SIG-M5 treated with dmso at 0.1 percent for 504 hours (cell line): ENCODE data around the gene TMEM86B.
"Not testable (repeated sequence)": the region's sequence is repeated elsewhere in the genome, so short reads cannot be mapped to it uniquely, and the experiment has no call there.

ENCODE experiments used
- DNase-seq: peaks from one replicate; lab custom pipeline; 2025; ENCODE audit not compliant: unreplicated experiment; lab: John Stamatoyannopoulos, UW

TMEM86B gene

DNA sequence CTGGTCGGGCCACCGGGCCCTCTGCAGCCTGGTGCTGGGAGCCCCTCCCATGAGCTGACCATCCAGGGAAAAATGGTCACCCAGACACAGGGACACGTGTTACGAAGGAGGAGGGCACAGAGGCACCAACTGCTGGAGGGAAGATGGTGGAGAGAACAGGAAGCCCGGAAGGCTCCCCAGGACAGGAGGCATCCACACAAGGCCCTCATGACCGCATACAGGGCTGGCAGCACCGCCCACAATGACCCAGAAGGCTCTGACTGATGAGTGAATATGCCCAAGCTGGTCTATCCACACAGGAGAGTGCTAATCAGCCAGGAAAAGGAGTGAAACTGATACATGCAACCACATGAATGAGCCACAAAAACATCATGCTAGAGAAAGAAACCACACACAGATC, 14.0 kb upstream of the TMEM86B start:
- no peak for DNase-seq

GRCh38 chr19:55241935-55242464, 13.4 kb upstream of the TMEM86B start:
- DNase-seq = no peak

- DNase-seq = no peak
These were observed 12.8 kb upstream of the TMEM86B start for GRCh38 chr19:55241143-55241934.

GRCh38 chr19:55240713-55241020, 12.1 kb upstream of the TMEM86B start:
- DNase-seq = no peak

DNA sequence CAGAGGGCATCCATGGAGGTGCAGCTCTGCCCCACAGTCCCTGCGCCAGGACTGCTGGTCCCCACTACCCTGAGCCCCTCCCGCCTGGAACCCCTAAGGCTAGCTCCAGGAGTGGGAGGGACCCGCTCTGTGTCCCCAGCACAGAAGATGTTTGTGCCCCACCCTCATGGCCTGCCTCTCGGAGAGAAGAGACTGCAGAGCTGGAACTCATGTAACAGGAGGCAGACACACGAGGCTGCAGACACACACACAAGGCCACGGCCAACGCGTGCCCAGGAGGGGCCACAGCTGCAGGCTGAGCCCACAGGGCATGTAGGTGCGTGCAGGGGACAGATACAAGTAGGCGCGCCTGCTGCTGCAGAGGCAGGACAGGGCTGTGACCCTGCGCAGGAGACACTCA, 10.4 kb upstream of the TMEM86B start:
- no peak for DNase-seq

DNA sequence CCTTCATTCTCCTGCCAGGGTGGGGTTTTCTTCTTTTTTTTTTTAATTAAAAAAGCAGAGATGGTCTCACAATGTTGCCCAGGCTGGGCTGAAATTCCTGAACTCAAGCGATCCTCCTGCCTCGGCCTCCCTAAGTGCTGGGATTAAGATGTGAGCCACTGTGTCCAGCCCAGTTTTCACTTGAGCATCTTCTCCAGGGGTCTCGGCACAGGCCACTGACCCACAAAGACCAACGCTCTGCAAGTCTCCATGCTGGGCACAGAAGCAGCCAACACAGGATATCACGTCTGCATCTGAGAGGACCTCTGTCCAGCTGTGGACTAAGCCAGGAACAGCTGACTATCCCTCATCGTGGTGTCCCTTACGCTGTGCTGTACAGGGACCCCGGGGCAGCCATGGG, 9.5 kb upstream of the TMEM86B start:
- DNase-seq = no peak

GRCh38 chr19:55232986-55233385, 4.4 kb upstream of the TMEM86B start:
- DNase-seq = no peak

- no peak for DNase-seq
These were observed 3.7 kb upstream of the TMEM86B start for GRCh38 chr19:55232286-55232602.

- no peak for DNase-seq
These were observed 3.1 kb upstream of the TMEM86B start for GRCh38 chr19:55231391-55232285.

DNA sequence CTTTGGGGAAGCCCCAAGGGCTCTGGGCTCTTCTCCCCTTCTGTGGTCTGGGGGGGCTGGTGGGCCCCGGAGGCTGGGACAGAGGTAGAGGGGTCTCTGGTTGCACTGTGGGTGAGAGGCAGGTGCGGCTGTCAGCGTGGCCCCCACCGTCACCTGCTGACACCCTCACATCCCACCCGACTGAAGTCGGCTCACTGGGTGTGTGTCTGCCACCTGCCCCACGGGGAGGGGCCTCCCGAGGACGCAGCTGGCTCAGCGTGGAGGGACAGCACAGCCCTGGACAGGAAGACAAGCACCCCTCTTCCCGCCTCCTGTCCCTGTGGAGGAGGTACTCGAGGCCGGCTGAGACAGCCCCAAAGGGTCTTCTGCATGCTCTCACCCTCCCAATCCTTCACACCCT, 2.2 kb upstream of the TMEM86B start:
- no peak for DNase-seq

- DNase-seq = no peak
These were observed 1.8 kb upstream of the TMEM86B start for GRCh38 chr19:55230329-55230728.

DNA sequence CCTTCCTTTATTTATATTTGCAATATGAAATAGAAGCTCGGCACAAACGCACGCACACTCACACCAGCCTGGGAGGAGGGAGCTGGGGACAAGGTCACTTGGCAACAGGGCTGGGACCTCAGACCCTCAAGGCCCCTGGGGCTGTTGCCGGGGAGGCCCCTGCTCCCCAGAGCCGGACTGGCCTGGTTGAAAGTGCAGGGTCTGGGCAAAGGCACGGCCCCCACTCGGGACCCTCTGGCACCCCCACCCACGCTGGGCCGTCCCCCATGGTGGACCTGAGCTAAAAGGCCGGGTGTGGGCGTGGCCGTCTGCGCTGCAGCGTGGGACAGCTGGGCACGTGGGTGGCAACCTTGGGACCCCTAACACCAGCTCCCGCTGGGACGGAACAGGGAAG, 1.2 kb upstream of the TMEM86B start:
- no peak for DNase-seq

DNA sequence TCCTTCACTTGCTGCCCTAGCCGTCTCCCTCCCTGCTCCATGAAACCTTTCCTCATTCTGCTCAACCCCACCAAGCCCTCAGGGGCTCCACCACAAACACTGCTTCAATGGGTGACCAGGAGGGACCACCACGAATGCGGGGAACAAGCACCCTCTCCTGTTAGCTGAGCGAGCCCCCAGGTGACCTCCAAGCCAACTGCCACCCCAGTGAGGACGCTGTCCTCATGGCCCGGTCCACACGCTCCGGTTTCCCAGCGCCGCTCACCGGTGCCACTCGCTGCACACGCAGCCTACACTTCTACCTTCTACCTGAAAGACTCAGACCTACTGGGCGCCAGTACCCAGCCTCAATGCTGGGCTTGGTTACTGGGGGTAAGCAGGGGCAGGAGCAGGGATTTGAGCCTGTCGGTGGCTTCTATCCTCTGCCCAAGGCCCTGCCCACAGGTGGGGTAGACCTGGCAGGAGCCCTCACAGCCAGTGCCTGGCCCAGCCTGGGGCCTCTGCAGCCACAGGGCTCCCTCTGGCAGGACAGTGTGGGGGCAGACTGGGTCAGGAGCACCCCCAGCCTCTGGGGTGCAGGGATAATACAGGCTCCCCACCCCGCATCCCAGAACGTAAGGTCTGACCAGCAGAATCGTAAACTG, 704 bp upstream of the TMEM86B start:
- no peak for DNase-seq

DNA sequence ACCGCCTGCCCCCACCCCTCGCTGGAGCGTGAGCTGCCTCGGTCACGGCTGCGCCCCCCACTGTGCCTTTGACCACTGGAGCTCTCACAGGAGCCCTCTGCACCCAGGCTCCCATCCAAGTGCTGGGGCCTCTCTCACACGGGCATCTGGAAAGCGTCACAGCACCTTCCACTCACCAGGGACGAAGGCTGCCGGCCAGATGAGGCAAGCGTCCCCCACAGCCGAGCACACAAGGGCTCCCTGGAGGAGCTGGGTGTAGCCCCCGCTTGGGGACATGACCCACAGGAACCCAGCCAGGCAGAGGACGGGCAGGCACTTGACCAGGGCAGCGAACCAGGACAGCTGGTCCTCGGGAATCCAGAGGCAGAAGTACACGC, 560 bp downstream of the TMEM86B start:
- DNase-seq = no peak

- DNase-seq = no peak
These were observed 1.1 kb downstream of the TMEM86B start for GRCh38 chr19:55227241-55228014.

DNA sequence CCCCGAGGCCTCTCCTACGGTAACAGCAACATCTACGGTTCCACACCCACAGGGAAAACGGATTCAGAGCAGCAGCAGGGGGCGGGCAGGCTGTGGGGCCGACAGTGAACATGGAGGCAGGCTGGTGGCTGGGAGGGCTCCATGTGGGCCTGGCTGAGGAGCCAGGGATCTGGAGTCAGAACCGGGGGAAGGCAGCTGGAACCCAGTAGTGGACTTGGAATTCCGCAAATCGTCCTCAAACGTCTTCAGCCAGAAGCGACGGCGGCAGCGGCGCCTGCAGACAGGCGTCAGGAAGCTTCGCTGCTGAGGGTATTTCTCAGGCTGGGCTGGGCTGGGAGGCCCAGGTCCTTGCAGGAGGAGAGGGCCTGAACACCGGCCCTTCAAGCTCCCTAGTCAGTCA, 1.8 kb downstream of the TMEM86B start:
- DNase-seq = no peak

GRCh38 chr19:55226273-55226672, 2.3 kb downstream of the TMEM86B start:
- DNase-seq = no peak

DNA sequence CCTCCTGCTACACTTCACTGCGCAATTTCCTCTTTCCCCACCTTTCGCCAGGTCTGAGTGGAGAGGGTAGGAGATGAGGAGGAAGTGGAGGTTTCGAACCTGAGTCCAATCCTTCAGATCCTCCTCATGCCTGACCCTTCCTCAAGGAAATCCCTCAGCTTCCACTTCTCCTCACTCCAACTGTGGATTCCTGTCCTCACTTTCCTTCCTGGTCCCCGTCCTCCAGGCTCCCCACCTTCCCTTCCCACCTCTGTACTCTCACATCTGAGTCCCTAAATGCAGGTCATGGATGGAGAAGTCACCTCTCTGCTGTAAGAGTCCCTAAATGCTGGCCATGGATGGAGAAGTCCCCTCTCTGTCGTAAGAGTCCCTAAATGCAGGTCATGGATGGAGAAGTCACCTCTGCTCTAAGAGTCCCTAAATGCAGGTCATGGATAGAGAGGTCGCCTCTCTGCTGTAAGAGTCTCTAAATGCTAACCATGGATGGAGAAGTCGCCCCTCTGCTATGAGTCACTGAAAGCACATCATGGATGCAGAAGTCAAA, 3.1 kb downstream of the TMEM86B start:
- DNase-seq = no peak

DNA sequence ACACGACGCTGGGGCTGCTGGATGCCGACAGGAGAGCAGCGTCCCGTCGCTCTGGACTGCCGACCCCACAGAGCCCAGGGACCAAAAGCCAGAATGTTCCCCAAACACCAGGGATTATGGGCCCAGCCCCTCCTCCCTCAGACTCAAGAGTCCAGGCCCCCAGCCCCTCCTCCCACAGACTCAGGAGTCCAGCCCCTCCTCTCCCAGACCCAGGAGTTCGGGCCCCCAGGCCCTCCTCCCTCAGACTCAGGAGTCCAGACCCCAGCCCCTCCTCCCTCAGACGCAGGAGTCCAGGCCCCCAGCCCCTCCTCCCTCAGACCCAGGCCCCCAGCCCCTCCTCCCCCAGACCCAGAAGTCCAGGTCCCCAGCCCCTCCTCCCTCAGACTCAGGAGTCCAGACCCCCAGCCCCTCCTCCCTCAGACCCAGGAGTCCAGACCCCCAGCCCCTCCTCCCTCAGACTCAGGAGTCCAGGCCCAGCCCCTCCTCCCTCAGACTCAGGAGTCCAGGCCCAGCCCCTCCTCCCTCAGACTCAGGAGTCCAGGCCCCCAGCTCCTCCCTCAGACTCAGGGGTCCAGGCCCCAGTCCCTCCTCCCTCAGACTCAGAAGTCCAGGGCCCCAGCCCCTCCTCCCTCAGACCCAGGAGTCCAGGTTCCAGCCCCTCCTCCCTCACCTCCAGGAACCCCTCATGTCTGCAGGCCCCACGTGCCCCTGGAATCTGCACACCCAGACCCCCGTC, 3.7 kb downstream of the TMEM86B start:
- DNase-seq = not testable (repeated sequence)

- DNase-seq = no peak
These were observed 4.4 kb downstream of the TMEM86B start for GRCh38 chr19:55224038-55224665.
